Measurements from ENCODE around the gene SYNGR3. TPM values are rescaled to one million over a fixed set of nuclear protein-coding genes. Genes with fewer than 3 reads are reported as not detected.

SYNGR3 gene
- total RNA-seq, 1 donor from 2014 or later = 3.3 TPM

DNA sequence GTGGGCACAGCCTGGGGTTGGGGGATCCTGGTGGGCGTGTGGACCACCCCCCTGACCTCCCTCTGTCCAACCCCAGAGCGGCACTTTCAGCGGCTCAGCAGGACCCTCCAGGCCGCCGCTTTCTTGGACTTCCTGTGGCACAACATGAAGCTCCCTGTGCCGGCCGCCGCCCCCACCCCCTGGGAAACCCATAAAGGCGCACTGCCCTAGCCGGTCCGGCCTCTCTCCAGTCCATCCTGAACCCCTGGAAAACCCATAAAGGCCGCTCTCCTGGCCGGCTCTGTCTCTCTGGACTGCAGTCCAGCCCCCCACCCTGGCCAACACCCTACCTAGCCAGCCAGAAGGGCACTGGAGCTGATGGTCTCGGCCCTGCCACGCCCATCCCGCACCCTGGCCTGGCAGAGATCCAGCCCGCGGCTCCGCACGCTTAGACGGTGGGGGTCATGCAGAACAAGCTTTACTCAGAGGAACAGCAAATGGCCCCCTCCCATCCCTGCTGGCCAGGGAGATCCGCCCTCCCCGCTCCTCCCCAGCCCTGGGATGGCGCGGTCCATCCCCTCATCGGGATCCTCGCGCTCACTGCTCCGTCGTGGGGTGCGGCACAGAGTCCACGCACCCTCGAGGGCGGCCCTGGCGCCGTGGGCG lies 11.2 kb upstream of the SYNGR3 start:
- no peak for DNase-seq (ENCODE audit: low spot score, unreplicated experiment)
- H3K4me3 Mint-ChIP-seq (ENCODE audit: low read depth) = no peak overlapping the region
- TF ChIP-seq, protein P1, sequence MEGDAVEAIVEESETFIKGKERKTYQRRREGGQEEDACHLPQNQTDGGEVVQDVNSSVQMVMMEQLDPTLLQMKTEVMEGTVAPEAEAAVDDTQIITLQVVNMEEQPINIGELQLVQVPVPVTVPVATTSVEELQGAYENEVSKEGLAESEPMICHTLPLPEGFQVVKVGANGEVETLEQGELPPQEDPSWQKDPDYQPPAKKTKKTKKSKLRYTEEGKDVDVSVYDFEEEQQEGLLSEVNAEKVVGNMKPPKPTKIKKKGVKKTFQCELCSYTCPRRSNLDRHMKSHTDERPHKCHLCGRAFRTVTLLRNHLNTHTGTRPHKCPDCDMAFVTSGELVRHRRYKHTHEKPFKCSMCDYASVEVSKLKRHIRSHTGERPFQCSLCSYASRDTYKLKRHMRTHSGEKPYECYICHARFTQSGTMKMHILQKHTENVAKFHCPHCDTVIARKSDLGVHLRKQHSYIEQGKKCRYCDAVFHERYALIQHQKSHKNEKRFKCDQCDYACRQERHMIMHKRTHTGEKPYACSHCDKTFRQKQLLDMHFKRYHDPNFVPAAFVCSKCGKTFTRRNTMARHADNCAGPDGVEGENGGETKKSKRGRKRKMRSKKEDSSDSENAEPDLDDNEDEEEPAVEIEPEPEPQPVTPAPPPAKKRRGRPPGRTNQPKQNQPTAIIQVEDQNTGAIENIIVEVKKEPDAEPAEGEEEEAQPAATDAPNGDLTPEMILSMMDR (IDR thresholded peaks at IDR 0.05; ENCODE audit: unreplicated experiment) = no peak
- H3K27me3 Mint-ChIP-seq = peaks cover 40% of the 10 kb centered on the region
- H3K4me1 Mint-ChIP-seq (ENCODE audit: low read depth) = peaks cover 5% of the 10 kb centered on the region
- no peak overlapping the region for H3K27ac Mint-ChIP-seq
- H3K9me3 Mint-ChIP-seq (ENCODE audit: low read depth) = no peaks in the 10 kb centered on the region
- H3K36me3 Mint-ChIP-seq (ENCODE audit: insufficient read depth) = peaks cover 7% of the 10 kb centered on the region

DNA sequence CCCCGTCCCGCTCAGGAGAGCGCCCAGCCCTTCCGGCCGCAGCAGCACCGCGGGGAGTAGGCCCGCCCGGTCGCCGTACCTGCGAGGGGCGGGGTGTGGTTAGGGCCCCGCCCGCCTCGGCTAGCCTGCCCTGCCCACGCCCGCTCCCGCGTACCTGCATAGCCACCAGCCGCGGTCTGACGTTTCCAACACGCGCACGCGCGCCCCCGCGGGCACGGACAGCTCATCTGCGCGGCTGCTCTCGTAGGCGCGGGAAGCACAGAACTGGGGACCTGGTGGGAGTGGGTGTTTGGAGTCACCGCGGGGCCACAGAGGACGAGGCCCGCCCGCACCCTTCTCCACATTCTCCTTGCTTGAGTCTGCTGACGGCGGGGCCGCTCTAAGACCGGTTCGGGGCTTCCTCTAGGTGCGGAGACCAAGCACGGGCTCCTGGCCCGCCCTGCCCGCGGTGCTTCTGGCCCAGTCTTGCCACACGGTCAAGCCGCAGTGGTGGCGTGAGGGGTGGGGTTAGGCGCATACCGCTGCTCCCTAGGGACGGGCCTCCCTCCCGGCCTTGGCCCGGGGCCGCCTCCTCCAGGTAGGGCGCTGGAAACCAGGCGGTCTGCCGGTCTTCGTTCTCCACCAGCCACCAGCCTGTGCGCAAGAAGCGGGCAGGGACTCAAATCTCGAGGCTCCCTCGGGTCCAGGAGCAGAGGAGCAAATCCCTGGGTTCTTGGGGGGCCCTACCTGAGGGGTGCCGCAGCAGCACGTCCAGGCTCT lies 10.3 kb upstream of the SYNGR3 start:
- peaks cover 5% of the 10 kb centered on the region for H3K4me1 Mint-ChIP-seq (ENCODE audit: low read depth)
- no peak overlapping the region for H3K4me3 Mint-ChIP-seq (ENCODE audit: low read depth)
- no peaks in the 10 kb centered on the region for H3K9me3 Mint-ChIP-seq (ENCODE audit: low read depth)
- peaks cover 40% of the 10 kb centered on the region for H3K27me3 Mint-ChIP-seq
- H3K27ac Mint-ChIP-seq = no peak overlapping the region
- TF ChIP-seq, protein P1 (IDR thresholded peaks at IDR 0.05; ENCODE audit: unreplicated experiment) = no peak
- no peak for DNase-seq (ENCODE audit: low spot score, unreplicated experiment)
- peaks cover 7% of the 10 kb centered on the region for H3K36me3 Mint-ChIP-seq (ENCODE audit: insufficient read depth)

- Mint-ChIP-seq H3K9me3 (ENCODE audit: low read depth) (no peaks in the 10 kb centered on the region), H3K36me3 (ENCODE audit: insufficient read depth) (peaks cover 6% of the 10 kb centered on the region), H3K27ac (no peak overlapping the region), H3K4me1 (ENCODE audit: low read depth) (peaks cover 10% of the 10 kb centered on the region), H3K27me3 (peaks cover 40% of the 10 kb centered on the region), H3K4me3 (ENCODE audit: low read depth) (no peak overlapping the region)
- no peak for DNase-seq (ENCODE audit: low spot score, unreplicated experiment)
- TF ChIP-seq, protein P1 (IDR thresholded peaks at IDR 0.05; ENCODE audit: unreplicated experiment) = no peak
Measured at GRCh38 chr16:1980030-1980769, 9.6 kb upstream of the SYNGR3 start.

DNA sequence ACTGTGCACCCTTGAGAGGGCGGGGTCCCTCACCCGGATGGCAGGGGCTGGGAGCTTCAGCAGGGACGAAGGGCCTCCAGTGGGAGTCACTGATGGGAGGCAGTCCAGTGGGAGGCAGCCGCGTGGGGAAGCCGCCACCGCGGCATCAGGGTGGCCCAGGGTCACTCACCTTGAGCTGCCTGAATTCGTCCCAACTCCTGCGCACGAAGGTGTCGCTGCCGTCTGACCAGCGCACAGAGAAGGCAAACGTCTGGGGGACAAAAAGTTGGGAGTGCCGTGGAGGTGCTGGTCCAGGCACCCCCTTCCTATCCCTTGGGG lies 9.0 kb upstream of the SYNGR3 start:
- DNase-seq (ENCODE audit: low spot score, unreplicated experiment) = no peak
- Mint-ChIP-seq H3K4me3 (ENCODE audit: low read depth) (no peak overlapping the region), H3K27ac (no peak overlapping the region), H3K9me3 (ENCODE audit: low read depth) (no peaks in the 10 kb centered on the region), H3K36me3 (ENCODE audit: insufficient read depth) (peaks cover 6% of the 10 kb centered on the region), H3K27me3 (peaks cover 40% of the 10 kb centered on the region), H3K4me1 (ENCODE audit: low read depth) (peaks cover 11% of the 10 kb centered on the region)
- TF ChIP-seq, protein P1 (IDR thresholded peaks at IDR 0.05; ENCODE audit: unreplicated experiment) = no peak

- peak within 1 kb of the TSS; percentile 16 for H3K4me3 Mint-ChIP-seq (ENCODE audit: low read depth)
- no peak within 1 kb of the TSS for H3K27ac Mint-ChIP-seq
- peaks cover 40% of the 10 kb centered on the region for H3K27me3 Mint-ChIP-seq
- DNase-seq (ENCODE audit: low spot score, unreplicated experiment) = no peak
- H3K36me3 Mint-ChIP-seq (ENCODE audit: insufficient read depth) = peaks cover 2% of the 10 kb centered on the region
- no peaks in the 10 kb centered on the region for H3K9me3 Mint-ChIP-seq (ENCODE audit: low read depth)
- TF ChIP-seq, protein P1 (IDR thresholded peaks at IDR 0.05; ENCODE audit: unreplicated experiment) = no peak
- H3K4me1 Mint-ChIP-seq (ENCODE audit: low read depth) = peaks cover 11% of the 10 kb centered on the region
Measured at GRCh38 chr16:1981398-1981836, 8.4 kb upstream of the SYNGR3 start, which contains the start of gene NOXO1. TSS of gene NOXO1 (minus strand) at chr16:1981469. CDS start at chr16:1981179, 290 bp downstream.

All from progenitor cell of endocrine pancreas (in vitro differentiated cells).